ENCODE results near the gene SPAG9.

The SPAG9 gene

DNA sequence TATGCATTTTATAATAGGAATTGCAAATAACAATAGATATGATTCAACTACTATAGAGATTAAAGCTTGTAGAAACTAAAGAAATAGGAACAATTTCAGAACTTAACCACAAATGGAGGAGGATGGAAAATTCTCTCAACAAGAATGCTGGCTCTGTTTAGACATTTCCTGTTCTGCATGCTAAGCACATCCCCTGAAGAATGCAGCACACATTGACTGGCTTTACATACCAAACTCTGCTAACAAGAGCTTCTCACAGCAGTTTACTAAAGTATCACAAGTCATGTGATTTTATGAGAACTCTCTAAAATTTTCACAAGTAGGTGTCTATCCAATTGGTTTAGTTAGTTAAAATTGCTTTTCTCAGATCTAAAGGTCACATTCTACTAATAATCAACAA lies 85.2 kb downstream of the SPAG9 start:
- DNase-seq: no peak

DNA sequence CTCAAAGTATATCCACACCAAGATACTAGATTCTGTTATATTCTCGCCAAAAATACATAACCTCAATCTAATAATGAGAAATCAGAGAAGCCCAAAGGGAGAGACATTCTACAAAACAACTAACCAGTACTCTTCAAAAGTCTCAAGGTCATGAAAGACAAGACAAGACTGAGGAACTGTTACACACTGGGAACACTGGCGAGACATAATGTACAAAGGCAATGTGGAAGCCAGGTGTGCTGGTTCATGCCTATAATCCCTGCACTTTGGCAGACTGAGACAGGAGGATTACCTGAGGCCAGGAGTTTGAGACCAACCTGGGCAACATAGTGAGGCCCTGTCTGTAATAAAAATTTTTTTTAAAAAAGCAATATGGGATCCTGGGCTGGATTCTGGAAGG lies 85.9 kb downstream of the SPAG9 start:
- no peak for DNase-seq

DNA sequence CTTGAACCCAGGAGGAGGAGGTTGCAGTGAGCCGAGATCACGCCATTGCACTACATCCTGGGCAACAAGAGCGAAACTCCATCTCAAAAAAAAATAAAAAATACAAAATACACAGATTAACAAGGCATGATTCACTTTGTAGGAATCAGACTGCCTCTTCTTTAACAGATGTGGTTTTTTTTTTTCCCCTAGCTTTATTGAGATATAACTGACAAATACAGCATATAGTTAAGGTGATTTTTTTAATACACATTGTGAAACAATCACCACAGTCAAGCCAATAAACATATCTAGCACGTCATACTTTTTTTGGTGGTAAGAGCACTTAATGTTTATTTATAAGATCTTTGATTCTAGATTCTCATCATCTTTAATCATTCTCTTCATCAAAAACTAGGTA lies 87.8 kb downstream of the SPAG9 start:
- no peak for DNase-seq

DNA sequence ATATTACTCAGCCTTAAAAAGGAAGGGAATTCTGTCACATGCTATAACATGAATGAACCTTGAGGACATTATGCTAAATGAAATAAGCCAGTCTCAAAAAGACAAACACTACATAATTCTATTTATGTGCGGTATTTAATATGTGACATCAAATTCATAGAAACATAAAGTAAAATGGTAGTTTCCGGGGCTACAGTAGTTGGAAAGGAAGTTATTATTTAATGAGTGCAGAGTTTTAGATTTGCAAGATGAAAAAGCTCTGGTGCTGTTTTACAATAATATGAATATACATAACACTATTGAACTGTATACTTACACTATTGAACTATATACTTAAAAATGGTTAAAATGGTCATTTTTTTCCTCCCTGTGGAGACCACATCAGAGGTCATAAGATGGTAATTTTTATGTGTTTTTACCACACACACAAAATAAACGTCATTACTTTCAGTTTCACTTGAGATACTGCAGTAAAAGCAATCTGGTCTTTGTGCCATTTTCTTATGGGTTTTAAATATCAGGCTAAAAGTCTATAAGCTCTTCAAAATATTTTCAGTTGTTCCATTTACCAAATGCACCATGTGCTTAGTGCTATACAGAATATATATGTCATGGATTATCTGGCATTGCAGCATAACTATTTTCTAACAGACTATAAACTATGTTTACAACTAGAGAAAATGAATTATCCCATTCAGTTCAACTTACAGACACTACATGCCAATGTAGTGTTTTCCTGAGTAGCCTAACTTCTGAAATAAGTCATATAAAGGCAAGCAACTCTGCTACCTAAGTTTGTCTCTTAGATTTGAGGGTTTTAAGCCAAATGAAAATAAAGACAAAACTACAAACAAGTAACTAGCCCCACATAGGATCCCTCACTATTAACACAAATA lies 90.9 kb downstream of the SPAG9 start:
- DNase-seq: no peak

DNA sequence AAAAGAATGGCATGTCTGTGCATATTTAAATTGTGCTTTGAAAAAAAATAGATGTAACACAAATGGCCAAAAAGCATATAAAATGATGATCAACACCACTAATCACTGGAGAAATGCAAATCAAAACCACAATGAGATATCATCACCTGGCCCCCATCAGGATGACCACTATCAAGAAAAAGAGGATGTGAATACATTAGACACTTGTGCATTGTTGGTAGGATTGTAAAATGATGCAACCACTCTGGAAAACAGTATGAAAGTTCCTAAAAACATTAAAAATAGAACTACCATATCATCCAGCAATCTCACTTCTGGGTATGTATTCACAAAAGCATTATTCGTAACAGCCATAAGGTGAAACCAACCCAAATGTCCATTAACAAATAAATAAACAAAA lies 91.5 kb downstream of the SPAG9 start:
- DNase-seq: no peak

DNA sequence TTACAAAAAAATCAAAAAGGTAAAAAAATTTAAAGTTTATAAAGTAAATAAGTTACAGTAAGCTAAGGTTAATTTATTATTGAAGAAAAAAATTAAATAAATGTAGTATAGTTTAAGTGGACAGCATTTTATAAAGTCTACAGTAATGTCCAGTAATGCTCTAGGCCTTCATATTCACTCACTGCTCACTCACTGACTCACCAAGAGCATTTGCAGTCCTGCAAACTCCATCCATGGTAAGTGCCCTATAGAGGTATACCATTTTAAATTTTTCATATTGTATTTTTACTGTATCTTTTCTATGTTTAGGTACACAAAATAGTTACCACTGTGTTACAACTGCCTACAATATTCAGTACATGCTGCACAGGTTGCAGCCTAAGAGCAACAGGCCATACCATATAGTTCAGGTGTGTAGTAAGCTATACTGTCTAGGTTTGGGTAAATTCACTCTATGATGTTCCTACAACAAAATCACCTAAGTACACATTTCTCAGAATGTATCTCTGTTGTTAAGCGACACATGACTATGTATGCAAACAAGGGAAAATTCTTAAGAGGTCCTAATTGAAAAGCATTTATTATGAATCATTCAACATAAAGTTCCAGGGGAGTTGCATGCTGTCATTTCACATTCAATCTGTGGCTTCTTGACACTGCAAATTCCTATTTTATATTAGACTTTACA lies 92.3 kb downstream of the SPAG9 start:
- DNase-seq: no peak

DNA sequence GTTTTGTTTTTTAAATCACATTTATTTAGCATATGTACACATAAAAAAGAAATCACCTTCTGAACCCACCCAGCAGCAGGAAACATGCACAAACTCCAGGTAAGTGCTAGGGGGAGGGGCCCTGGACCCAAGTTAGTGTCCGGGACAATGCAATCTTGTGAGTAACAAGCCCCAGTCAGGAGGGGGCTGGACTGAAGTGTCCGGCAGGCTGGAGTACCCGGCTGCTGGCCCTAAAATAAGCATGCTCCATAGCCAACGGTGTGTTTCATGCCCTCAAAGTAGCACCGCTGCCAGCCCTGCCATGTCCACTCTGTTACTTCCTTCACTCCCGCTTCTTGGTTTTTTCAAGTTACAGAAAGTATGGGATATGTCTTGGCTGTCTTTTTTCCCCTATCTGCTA lies 102.1 kb downstream of the SPAG9 start:
- no peak for DNase-seq

DNA sequence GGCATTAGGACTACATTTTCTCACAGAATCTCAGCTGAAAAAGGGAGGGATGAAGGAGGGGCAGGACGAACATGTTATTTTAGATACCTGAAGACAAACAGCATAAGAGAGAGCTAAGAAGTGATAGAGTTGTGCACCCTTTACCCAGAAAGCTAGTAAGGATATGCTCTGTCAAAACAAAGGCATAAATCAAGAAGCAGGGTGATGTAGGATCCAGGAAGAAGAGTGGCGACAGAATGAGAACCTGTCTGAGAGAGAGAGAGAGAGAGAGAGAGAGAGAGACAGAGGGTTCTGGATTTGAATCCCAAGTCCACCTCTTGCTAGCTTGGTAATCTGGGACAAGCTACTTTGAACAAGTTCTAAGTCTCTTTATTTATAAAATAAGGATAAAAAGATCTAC lies 103.4 kb downstream of the SPAG9 start:
- DNase-seq: no peak

DNA sequence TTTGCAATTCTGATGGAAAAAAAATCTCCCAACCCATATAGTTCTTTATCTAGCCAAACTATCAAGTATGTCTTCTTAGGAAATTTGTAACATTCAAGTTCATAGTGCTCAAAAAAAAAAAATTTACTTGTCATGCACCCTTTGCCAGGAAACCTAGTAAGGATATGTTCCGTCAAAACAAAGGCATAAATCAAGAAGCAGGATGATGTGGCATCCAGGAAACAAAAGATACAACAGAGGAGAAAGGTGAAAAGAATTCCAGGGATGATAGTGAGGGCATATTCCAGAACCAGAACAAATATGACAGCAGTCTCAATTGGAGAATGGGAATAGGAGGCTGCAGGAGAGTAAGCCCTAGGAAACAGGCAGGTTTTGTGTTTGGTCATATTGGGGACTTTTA lies 104.6 kb downstream of the SPAG9 start:
- no peak for DNase-seq

DNA sequence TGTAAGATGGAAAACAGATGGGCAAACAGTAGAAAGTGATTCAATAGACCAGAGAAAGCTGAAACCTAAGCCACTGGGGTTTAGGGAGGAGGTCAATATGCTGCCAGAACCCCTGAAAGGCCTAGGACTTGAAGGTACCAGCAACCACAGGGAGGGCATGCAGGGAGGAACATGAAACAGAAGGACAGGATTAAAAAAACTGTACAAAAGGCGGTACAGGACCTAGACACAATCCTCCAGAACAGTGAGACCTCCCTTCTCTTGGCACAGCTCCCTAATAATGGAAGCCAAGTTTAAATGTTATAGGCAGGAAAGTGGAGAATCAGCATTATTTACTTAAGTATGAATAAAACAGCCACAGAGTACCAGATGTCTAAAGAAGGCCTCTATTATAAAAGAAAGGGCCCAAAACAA lies 105.5 kb downstream of the SPAG9 start:
- no peak for DNase-seq

DNA sequence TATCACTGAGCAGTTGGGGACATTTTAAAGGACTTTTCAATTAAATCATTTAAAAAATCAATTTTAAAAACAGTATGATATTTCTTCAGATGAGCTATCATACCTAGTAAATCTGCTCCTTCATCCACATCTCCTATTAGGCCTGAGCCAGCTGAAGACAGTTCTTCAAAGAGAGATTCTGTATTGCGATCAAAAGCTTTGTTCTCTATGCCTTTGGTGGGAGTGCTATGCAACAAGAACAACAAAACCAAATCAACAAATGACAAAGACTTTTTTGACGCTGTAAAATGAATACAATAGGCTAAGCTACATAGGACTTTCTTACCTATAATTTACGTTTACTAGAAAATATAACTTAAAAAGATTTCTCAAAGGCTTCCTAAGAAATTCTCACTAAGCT lies 106.5 kb downstream of the SPAG9 start:
- no peak for DNase-seq

DNA sequence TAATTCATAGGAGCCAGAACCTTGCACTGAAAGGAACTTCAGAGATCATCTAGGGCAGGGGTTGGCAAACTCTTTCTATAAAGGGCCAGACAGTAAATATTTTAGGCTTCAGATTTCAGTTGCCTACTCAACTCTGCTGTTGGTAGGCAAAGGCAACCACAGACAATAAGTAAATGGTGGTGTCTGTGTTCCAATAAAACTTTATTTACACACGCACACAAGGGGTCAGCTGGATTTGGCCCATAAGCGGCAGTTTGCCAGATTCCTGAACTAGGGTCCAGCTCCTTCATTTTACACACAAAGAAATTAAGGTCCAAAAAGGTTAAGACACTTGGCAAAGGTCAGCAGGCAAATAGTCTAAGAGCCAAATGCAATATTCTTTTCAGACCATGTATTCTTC lies 107.3 kb downstream of the SPAG9 start:
- DNase-seq: no peak

DNA sequence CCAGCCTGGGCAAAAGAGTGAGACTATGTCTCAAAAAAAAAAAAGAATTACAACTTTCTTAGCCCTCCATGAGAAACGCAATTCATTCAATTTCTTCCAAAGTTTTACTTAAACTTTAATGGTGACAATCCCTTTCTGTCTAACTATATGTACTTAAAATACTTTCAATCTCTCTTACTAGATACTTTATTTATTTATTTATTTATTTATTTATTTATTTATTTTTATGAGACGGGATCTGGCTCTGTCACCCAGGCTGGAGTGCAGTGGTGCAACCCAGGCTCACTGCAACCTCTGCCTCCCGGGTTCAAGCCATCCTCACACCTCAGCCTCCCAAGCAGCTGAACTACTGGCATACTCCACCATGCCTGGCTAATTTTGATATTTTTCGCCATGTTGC lies 108.1 kb downstream of the SPAG9 start:
- no peak for DNase-seq

DNA sequence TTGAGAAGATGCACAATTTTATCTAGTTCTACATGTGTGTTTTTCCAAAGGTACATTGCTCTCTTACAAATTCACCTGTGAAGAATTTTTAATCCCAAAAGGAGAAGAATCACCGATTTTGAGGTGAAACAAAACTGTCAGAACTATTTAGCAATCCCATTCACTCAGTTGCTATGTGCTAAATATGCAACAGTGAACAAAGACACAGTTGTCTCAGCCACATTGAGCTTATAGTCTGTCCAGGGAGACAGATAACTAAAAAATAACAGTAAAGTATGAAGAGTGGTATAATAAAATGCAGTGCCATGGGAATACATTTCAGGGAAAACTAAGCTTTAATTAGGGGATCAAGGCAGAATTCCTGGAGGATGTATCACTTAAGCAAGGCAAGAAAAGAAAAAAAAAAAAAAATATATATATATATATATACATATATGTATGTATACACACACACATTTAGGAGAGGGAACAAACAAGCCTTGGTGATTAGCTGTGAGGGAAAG lies 110.4 kb downstream of the SPAG9 start:
- no peak for DNase-seq

DNA sequence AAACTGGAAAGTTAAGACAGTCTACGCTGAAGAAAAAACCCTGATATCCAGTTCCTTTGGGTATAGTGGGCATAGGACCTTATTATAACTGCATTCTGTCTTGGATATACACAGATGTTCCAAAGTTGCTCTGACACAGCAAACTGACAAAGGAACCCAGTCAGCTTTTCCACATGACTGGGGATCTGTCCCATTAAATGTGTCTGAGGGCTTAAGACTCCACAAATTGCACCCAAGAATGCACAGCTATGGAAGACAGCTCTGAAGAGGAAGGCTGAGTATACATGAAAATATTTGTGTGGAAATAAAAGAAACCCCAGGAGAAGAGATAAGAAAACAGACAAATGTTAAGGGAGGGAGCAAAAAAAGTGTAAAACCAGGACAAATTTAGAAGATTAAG lies 114.1 kb downstream of the SPAG9 start:
- DNase-seq: no peak

DNA sequence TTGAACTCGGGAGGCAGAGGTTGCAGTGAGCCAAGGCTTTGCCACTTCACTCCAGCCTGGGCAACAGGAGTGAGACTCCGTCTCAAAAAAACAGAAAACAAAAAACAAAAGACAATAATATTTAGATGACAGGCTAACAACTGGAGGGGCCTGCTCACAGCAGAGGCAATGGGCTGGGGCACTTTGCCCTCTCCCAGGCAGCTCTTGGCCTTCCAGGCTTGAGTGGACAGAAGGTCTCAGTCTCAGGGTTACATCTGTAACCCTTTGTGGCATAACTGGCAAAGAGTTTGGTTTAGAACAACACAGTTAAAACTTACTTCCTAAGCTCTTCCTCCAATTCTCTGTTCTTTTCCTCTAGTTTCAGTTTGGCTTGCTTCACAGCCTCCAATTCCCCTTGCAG lies 114.9 kb downstream of the SPAG9 start:
- no peak for DNase-seq

DNA sequence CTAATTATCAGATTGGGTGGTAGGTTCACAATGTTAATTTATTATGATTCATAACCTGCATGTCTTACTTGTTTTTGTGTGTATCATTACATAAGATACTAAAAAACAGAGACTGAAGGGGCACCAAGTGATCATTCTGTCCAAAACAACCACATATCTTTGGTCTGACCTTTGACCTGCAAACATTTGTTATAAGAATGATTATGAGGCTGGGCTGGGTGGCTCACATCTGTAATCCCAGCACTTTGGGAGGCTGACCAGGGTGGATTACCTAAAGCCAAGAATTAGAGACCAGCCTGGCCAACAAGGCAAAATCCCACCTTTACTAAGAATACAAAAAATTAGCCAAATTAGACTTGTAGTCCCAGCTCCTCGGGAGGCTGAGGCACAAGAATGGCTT lies 116.4 kb downstream of the SPAG9 start:
- no peak for DNase-seq

DNA sequence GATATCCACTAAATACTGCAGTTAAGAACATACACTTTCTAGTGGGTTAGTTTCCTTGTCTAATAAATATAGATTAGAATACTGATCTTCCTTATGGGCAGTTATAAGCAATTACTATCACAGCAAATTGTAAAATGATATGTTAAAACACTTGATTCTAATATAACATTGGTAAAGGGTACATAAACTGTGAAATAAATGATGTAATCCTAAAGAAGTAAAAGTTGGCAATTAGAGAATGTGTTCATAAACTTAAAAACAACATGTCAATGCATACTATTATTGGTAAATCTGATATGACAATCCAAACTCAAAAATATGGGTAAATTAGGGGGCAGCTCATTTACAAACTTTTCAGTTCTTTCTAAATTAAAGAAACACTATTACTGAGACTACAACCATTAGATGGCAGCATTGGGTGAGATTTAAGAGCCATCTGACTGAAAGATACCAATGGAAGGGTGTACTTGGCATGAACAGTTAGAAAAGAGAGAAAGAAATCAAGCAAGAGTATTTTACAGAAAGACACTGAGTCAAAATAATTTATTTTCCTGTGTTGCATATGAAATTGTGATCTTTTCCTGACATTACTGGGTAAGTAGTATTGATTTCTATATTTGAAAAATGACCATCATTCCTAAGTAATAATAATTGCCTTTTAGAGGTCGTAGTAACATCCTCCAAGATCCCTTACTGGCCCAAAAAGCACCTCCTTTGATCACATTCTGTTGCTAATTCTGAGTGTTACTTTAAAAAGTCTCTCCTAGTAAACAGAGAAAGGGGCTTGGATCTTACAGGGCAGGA lies 119.6 kb downstream of the SPAG9 start:
- DNase-seq: peak; percentile 21

DNA sequence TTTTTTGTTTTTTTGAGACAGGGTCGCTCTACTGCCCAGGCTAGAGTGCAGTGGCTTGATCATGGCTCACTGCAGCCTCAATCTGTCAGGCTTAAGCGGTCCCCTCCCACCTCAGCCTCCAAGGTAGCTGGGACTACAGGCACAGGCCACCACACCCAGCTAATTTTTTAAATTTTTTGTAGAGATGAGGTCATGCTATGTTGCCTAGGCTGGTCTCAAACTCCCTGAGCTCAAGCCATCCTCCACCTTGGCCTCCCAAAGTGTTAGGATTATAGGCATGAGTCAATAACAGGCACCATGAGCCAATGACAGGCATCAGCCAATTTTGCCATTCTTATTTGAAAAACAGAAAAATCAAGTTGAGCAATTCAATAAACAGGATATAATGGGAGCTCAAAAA lies 125.0 kb downstream of the SPAG9 start:
- DNase-seq: no peak

DNA sequence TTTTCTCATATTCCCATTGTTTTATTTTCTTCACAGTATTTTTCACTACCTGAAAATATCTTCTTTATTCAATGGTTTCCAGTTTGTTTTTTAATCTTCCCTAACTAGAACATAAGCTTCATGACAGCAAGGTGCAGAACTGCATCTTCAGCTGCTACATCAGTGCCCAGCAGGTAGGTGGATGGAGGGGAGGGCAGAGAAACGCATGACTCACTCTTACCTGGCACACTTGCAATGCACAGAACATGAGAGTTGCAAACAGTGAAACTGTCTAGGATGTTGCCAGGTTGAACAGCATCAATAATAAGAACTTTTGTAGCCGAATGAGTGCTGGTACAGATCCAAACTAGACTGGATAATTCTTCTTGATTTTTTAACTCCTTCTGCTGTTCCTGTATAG lies 127.1 kb downstream of the SPAG9 start:
- DNase-seq: no peak

DNA sequence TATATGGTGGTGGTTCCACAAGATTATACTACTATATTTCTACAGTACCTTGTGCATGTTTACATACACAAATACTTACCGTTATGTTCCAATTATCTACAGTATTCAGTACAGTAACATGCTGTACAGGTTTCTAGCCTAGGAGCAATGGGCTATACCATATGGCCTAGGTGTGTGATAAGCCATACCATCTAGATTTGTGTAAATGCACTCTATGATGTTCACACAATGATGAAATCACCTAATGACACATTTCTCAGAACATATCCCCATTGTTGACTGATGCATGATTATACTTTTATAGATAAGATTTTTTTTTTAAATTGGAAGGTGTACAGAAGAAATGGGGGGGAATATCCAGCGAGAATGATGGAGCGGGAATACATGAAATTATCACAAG lies 131.5 kb downstream of the SPAG9 start:
- DNase-seq: no peak

DNA sequence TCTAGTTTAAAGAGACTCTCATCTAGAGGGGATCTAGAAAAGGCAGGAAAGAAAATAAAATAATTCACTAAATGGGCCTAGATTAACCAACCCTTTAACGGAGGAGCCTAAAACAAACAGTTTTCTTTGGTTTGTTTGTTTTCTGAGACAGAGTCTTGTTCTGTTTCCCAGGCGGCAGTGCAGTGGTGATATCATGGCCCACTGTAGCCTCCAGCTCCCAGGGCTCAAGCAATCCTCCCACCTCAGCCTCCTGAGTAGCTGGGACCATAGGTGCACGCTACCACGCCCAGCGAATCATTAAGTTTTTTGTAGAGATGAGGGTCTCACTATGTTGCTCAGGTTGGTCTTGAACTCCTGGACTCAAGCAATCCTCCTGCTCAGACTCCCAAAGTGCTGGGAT lies 132.2 kb downstream of the SPAG9 start:
- DNase-seq: no peak

DNA sequence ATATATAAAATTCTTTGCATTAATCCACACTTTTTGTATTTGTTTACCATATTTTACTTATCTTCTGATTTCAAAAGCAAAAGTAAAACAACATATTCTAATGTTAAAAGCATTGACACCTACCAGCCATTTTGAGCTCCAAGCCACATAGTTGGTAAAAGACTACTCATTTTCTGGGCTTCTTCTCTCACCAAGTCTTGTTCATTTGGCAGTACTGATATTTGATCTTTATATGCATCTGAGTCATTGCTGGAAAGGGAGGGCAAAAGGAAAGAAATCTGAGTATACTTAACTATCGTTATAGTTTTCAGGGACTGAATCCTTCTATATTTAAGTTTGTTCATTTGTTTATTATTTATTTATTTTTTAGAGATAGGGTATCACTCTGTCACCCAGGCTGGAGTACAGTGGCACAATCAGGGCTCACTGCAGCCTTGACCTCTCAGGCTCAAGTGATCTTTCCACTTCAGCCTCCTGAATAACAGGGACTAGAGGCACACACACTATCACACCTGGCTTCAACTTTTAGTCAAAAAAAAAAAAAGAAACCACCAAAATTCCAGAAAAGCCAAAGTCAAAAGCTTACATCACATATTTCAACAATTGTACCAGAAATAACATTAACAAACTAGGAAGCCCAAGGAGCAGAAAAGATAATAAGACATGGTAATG lies 133.5 kb downstream of the SPAG9 start:
- DNase-seq: no peak

All from effector CD4-positive, alpha-beta T cell (primary cell).